Smooth muscle cell (in vitro differentiated cells): ENCODE results near the gene CCL21. TPM values are rescaled to one million over a fixed set of nuclear protein-coding genes. Genes with fewer than 3 reads are reported as not detected.

Experiments
- DNase-seq: peaks from one replicate; lab custom pipeline; 2025; ENCODE audit not compliant: unreplicated experiment; lab: John Stamatoyannopoulos, UW
- H2AFZ ChIP-seq: fragments of 200-600 bp; sonication (generic); 2 replicates; pipeline ENCODE4 v1.6.0; 2016; ENCODE audit warnings: antibody characterized with exemption, low read depth, mild to moderate bottlenecking
- H3F3A ChIP-seq: fragments of 200-600 bp; sonication (generic); 2 replicates; pipeline ENCODE4 v1.6.0; 2017; ENCODE audit warnings: antibody characterized with exemption, low read depth
- H3K27ac ChIP-seq: fragments of 200-600 bp; sonication (generic); 2 replicates; pipeline ENCODE4 v1.5.1; 2016; ENCODE audit warnings: low read depth, mild to moderate bottlenecking
- H3K27me3 ChIP-seq: fragments of 200-600 bp; sonication (generic); 2 replicates; pipeline ENCODE4 v1.6.1; 2016; ENCODE audit warnings: low read depth, mild to moderate bottlenecking
- H3K36me3 ChIP-seq: fragments of 200-600 bp; sonication (generic); 2 replicates; pipeline ENCODE4 v1.5.1; 2016; ENCODE audit warnings: low read depth
- H3K4me1 ChIP-seq: fragments of 200-600 bp; sonication (generic); 2 replicates; pipeline ENCODE4 v1.5.1; 2016; ENCODE audit warnings: low read depth
- H3K4me2 ChIP-seq: fragments of 200-600 bp; sonication (generic); 2 replicates; pipeline ENCODE4 v1.6.0; 2016; ENCODE audit warnings: mild to moderate bottlenecking
- H3K4me3 ChIP-seq: fragments of 200-600 bp; sonication (generic); 2 replicates; pipeline ENCODE4 v1.5.1; 2016; ENCODE audit warnings: mild to moderate bottlenecking
- H3K79me2 ChIP-seq: fragments of 200-600 bp; sonication (generic); 2 replicates; pipeline ENCODE4 v1.6.0; 2016; ENCODE audit warnings: low read depth, mild to moderate bottlenecking
- H3K9ac ChIP-seq: fragments of 200-600 bp; sonication (generic); 2 replicates; pipeline ENCODE4 v1.6.0; 2016; ENCODE audit warnings: low read depth
- H3K9me3 ChIP-seq: fragments of 200-600 bp; sonication (generic); replicated peaks from 2 replicates; pipeline ENCODE4 v1.5.1; 2016; ENCODE audit warnings: low read depth
- H4K20me1 ChIP-seq: fragments of 200-600 bp; sonication (generic); 2 replicates; pipeline ENCODE4 v1.6.0; 2016; ENCODE audit warnings: low read depth
- CTCF ChIP-seq: fragments of 200-600 bp; sonication (generic); IDR thresholded peaks from 2 replicates; pipeline ENCODE4 v1.5.1; 2017; ENCODE audit warnings: borderline replicate concordance, mild to moderate bottlenecking, antibody characterized with exemption; ENCODE audit not compliant: insufficient read depth, poor library complexity, severe bottlenecking
- WGBS: methylation state at CpG from one replicate; pipeline ENCODE4 v1.1.7; 2016; ENCODE audit warnings: low lambda C conversion rate; 5-methylcytosine and 5-hydroxymethylcytosine counted together
- polyA plus RNA-seq: library from polyadenylated mRNA; unstranded; fragments of >200 nt; fragmentation: Nextera tagmentation; extraction: Ambion mirVana; gene quantifications from 2 replicates; pipeline ENCODE4 v1.2.1, GENCODE V29; 2016
- total RNA-seq: library from RNA; depleted of rRNA; stranded (reverse); fragments of >200 nt; gene quantifications from 2 replicates; pipeline ENCODE4 v1.2.3, GENCODE V29; 2014

Gene CCL21
- total and polyA plus RNA-seq, 2 experiments from 2014 or later, result not detected

DNA sequence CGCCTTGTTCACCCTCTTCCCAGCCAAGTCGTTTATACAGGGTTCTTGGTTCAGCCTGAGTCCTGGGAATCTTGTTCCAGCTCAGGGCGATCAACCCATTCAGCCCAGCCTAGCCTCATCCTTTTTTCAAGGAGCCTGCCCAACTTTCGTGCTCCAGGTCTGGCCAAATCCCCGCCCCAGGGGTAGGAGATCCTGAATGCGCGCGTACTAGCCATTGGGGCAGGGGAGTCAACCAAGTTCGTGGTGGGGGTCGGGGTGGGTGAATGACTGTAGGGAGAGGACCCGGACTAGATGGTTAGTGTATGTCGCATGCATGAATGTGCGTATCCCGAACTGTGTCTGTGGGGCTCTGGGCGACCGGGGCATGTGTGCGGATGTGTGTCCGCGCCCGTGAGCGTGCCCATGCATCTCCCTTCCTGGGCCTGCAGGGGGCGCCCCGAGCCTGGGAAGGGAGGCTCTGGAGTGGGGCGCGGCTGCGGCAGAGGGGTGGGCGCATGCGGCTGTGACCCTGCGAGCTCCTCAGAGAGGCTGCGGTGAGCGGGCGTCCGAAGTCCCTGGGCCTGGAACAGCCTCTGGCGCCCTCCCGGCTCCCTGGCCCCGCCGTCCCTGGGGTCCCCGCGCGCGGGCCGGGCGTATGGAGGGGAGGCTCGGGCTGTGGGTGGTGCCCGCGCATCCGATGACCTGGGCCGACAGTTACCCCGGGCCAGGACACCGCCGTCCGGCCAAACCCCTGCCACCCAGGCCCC, 8.7 kb downstream of the CCL21 start:
- H3K9me3 ChIP-seq, result no peaks in the 10 kb centered on the region
- H3K9ac ChIP-seq, result peak overlapping the region; percentile 25
- H2AFZ ChIP-seq, result peak overlapping the region; percentile 91
- H3K4me3 ChIP-seq, result peak overlapping the region; percentile 61
- TF ChIP-seq CTCF, result peak; percentile 95
- peak; percentile 40 for DNase-seq
- H3K36me3 ChIP-seq, result no peaks in the 10 kb centered on the region
- H3F3A ChIP-seq, result no peaks in the 10 kb centered on the region
- no peaks in the 10 kb centered on the region for H4K20me1 ChIP-seq
- no peak overlapping the region for H3K27ac ChIP-seq
- H3K4me1 ChIP-seq, result no peaks in the 10 kb centered on the region
- 11% methylated on average over 20 of the region's 52 CpGs for WGBS
- H3K27me3 ChIP-seq, result peaks cover 27% of the 10 kb centered on the region
- H3K4me2 ChIP-seq, result peak overlapping the region; percentile 95
- no peaks in the 10 kb centered on the region for H3K79me2 ChIP-seq

DNA sequence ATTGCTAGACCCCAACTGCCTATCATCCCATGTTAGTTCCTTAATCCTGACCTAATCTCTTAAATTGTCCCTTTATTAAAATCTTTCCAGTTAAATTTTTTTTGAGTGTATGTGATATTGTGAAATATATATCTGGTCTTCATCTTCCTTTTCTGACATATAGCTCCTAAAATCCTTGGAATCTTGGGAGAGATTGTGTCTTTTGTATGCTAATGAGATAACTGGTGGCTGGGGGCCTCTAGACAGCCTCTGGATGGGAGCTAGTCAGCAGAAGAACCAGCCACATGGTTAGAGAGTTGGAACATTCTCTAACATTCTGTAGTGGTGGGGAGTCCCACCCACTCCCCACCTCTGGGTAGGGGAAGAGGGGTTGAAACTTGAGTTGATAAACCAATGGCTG, 15.1 kb downstream of the CCL21 start:
- no peaks in the 10 kb centered on the region for H3F3A ChIP-seq
- no peak overlapping the region for H3K4me3 ChIP-seq
- DNase-seq, result no peak
- no peak for TF ChIP-seq CTCF
- no peaks in the 10 kb centered on the region for H3K79me2 ChIP-seq
- H3K4me2 ChIP-seq, result no peak overlapping the region
- peaks cover 13% of the 10 kb centered on the region for H3K27me3 ChIP-seq
- H3K4me1 ChIP-seq, result no peaks in the 10 kb centered on the region
- H4K20me1 ChIP-seq, result no peaks in the 10 kb centered on the region
- H3K27ac ChIP-seq, result no peak overlapping the region
- H2AFZ ChIP-seq, result no peak overlapping the region
- H3K9me3 ChIP-seq, result no peaks in the 10 kb centered on the region
- no peaks in the 10 kb centered on the region for H3K36me3 ChIP-seq
- H3K9ac ChIP-seq, result no peak overlapping the region

DNA sequence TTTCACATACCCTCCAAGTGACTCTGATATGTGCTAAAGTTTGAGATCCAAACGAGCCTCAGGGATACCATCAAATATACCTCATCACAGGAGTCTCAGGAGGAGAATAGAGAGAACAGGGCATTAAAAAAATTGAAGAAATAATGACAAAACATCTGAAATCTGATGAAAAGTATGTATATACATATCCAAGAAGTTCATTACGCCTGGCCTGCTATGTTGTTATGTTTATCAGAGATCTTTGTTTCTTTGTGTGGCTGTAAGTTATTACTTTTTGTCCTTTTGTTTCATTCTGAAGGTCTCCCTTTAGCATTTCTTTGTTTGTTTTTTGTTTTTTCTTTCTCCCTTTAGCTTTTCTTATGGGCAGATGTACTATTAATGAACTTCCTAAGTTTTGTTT, 16.4 kb downstream of the CCL21 start:
- WGBS, result 79% methylated on average over 2 of the region's 2 CpGs
- no peak for DNase-seq
- Histone ChIP-seq H3K4me3 (no peak overlapping the region), H3K4me2 (no peak overlapping the region), H4K20me1 (no peaks in the 10 kb centered on the region), H3K36me3 (no peaks in the 10 kb centered on the region), H3K9me3 (no peaks in the 10 kb centered on the region), H3K27me3 (peaks cover under 1% of the 10 kb centered on the region), H3K79me2 (no peaks in the 10 kb centered on the region), H3K4me1 (no peaks in the 10 kb centered on the region), H3F3A (no peaks in the 10 kb centered on the region), H3K9ac (no peak overlapping the region), H2AFZ (no peak overlapping the region), H3K27ac (no peak overlapping the region)
- TF ChIP-seq CTCF, result no peak

- H3K27me3 ChIP-seq, result no peaks in the 10 kb centered on the region
- H3K36me3 ChIP-seq, result no peaks in the 10 kb centered on the region
- no peaks in the 10 kb centered on the region for H3K79me2 ChIP-seq
- H3K9ac ChIP-seq, result no peak overlapping the region
- no peaks in the 10 kb centered on the region for H3K4me1 ChIP-seq
- H4K20me1 ChIP-seq, result no peaks in the 10 kb centered on the region
- no peak for DNase-seq
- no peak overlapping the region for H2AFZ ChIP-seq
- H3K4me2 ChIP-seq, result no peak overlapping the region
- no peak for TF ChIP-seq CTCF
- no peaks in the 10 kb centered on the region for H3F3A ChIP-seq
- no peaks in the 10 kb centered on the region for H3K9me3 ChIP-seq
- no peak overlapping the region for H3K27ac ChIP-seq
- no peak overlapping the region for H3K4me3 ChIP-seq
- WGBS, result 95% methylated on average over 5 of the region's 5 CpGs
Measured at GRCh38 chr9:34691936-34692315, 18.0 kb downstream of the CCL21 start.
